Endodermal cell (in vitro differentiated cells): ENCODE data around the gene HIBADH. TPM values are rescaled to one million over a fixed set of nuclear protein-coding genes. Genes with fewer than 3 reads are reported as not detected.

Experiments used
- DNase-seq: peaks from one replicate; pipeline ENCODE4 v3.0.0-alpha.2; 2017
- H3K27ac ChIP-seq: 2 replicates; pipeline ENCODE4 v1.5.1; 2013; ENCODE audit warnings: mild to moderate bottlenecking, low read depth, low read length, moderate library complexity
- H3K27me3 ChIP-seq: 2 replicates; pipeline ENCODE4 v1.6.1; 2013; ENCODE audit warnings: mild to moderate bottlenecking, low read length, moderate library complexity; ENCODE audit not compliant: insufficient read depth, control insufficient read depth, poor library complexity, severe bottlenecking
- H3K36me3 ChIP-seq: 2 replicates; pipeline ENCODE4 v1.7.0; 2013; ENCODE audit warnings: mild to moderate bottlenecking, low read length, moderate library complexity; ENCODE audit not compliant: control insufficient read depth, insufficient read depth
- H3K4me1 ChIP-seq: one replicate; pipeline ENCODE4 v1.7.0; 2013; ENCODE audit warnings: low read length; ENCODE audit not compliant: control insufficient read depth, insufficient read depth
- H3K4me3 ChIP-seq: 2 replicates; pipeline ENCODE4 v1.5.1; 2013; ENCODE audit warnings: mild to moderate bottlenecking, low read length, moderate library complexity
- H3K9ac ChIP-seq: 2 replicates; pipeline ENCODE4 v1.6.1; 2013; ENCODE audit warnings: mild to moderate bottlenecking, low read length, moderate library complexity; ENCODE audit not compliant: poor library complexity, severe bottlenecking; ENCODE audit errors: extremely low read depth
- H3K9me3 ChIP-seq: 2 replicates; pipeline ENCODE4 v1.6.1; 2013; ENCODE audit warnings: mild to moderate bottlenecking, low read length, moderate library complexity; ENCODE audit not compliant: control insufficient read depth
- H3K27ac Mint-ChIP-seq: 2 replicates; pipeline ENCODE4 v1.8.0; 2020; ENCODE audit warnings: mixed read lengths
- H3K27me3 Mint-ChIP-seq: 2 replicates; pipeline ENCODE4 v1.8.0; 2021; ENCODE audit warnings: mild to moderate bottlenecking, mixed read lengths; ENCODE audit not compliant: insufficient read depth
- H3K36me3 Mint-ChIP-seq: 2 replicates; pipeline ENCODE4 v1.8.0; 2020; ENCODE audit warnings: low read depth, mixed read lengths
- H3K4me1 Mint-ChIP-seq: 2 replicates; pipeline ENCODE4 v1.8.0; 2020; ENCODE audit warnings: mixed read lengths
- H3K4me3 Mint-ChIP-seq: 2 replicates; pipeline ENCODE4 v1.8.0; 2020; ENCODE audit warnings: mild to moderate bottlenecking, moderate library complexity, mixed read lengths
- H3K9me3 Mint-ChIP-seq: 2 replicates; pipeline ENCODE4 v1.8.0; 2020; ENCODE audit warnings: mild to moderate bottlenecking, mixed read lengths
- WGBS, 2 experiments: methylation state at CpG; one replicate each; pipeline versions ENCODE4 v1.1.5 to v1.1.7; 2013; ENCODE audit warnings: missing lambda C conversion rate in 2 of 2, mixed read lengths in 1 of 2; ENCODE audit not compliant: insufficient coverage in 1 of 2, insufficient read length in 1 of 2; 5-methylcytosine and 5-hydroxymethylcytosine counted together
- total RNA-seq, 2 donors: library from RNA; stranded (reverse); fragmentation: NEBNext Ultra II Directional in 1 of 2; extraction: Animal tissue kit (Norgen Biotek cat#: 25700) in 1 of 2; gene quantifications; 2 replicates in 1 of 2; 3 replicates in 1 of 2; pipeline ENCODE4 v1.2.1, GENCODE V29; 2021
- TF ChIP-seq, protein P1 (sequence below): fragments of 200-600 bp; sonication (generic); conservative IDR thresholded peaks from 2 replicates; pipeline ENCODE4 v1.5.0; 2021; ENCODE audit warnings: antibody characterized with exemption, mild to moderate bottlenecking

HIBADH gene
- total RNA-seq, 2 donors from 2014 or later, result 48.3 to 78.1 TPM

DNA sequence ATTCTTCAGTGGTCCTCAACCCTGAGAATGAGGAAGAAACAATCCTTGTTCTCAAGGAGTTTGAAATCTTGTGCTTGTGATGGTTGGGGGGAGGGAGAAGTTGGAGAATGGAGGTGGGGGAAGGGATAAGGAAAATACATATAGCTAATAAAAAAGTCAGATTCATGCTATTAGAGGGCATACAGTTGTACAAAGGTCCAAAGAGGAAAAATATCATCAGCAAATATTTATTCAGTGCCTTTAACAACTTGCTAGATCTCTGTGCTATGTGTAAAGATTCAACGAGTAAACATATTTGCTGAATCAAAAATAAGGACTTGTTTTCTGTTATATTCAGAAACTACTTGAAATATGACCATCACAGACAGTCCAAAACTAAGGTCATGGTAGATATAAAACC, 114.4 kb downstream of the HIBADH start:
- Mint-ChIP-seq H3K9me3 (no peaks in the 10 kb centered on the region), H3K27ac (no peak overlapping the region), H3K4me3 (no peak overlapping the region), H3K4me1 (peaks cover 46% of the 10 kb centered on the region), H3K36me3 (no peaks in the 10 kb centered on the region), H3K27me3 (no peaks in the 10 kb centered on the region)
- H3K9ac ChIP-seq, result no peak overlapping the region
- H3K27me3 ChIP-seq, result no peaks in the 10 kb centered on the region
- WGBS, 2 experiments, result 80% methylated on average over 1 of the region's 1 CpG; no CpG with 5 or more reads in 1 of the 2 experiments
- H3K27ac ChIP-seq, result no peak overlapping the region
- peaks cover 6% of the 10 kb centered on the region for H3K4me1 ChIP-seq
- H3K4me3 ChIP-seq, result no peak overlapping the region
- H3K36me3 ChIP-seq, result no peaks in the 10 kb centered on the region
- TF ChIP-seq, protein P1, sequence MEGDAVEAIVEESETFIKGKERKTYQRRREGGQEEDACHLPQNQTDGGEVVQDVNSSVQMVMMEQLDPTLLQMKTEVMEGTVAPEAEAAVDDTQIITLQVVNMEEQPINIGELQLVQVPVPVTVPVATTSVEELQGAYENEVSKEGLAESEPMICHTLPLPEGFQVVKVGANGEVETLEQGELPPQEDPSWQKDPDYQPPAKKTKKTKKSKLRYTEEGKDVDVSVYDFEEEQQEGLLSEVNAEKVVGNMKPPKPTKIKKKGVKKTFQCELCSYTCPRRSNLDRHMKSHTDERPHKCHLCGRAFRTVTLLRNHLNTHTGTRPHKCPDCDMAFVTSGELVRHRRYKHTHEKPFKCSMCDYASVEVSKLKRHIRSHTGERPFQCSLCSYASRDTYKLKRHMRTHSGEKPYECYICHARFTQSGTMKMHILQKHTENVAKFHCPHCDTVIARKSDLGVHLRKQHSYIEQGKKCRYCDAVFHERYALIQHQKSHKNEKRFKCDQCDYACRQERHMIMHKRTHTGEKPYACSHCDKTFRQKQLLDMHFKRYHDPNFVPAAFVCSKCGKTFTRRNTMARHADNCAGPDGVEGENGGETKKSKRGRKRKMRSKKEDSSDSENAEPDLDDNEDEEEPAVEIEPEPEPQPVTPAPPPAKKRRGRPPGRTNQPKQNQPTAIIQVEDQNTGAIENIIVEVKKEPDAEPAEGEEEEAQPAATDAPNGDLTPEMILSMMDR, result no peak
- H3K9me3 ChIP-seq, result no peaks in the 10 kb centered on the region
- no peak for DNase-seq

DNA sequence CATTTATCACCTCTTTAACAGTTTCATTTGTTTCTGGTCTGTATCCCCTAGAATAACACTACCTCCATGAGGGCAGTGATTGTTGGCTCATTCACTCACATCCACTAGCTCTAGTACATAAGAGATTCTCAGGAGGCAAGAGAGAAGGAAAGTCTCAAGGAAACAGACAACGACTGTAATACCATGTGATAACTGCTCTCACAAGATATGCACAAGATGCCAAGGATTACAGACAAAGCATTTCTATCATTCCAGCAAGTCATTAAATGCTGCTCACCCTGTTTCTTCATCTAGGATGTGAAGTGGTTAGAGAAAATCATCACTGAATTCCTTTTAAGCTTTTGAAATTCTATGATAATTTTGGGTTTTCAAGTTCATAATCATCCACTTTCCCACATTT, 115.3 kb downstream of the HIBADH start:
- H3K27me3 ChIP-seq, result no peaks in the 10 kb centered on the region
- TF ChIP-seq, protein P1, result no peak
- no peaks in the 10 kb centered on the region for H3K9me3 ChIP-seq
- H3K4me1 ChIP-seq, result peaks cover 6% of the 10 kb centered on the region
- H3K27ac ChIP-seq, result no peak overlapping the region
- no peak overlapping the region for H3K4me3 ChIP-seq
- H3K27ac Mint-ChIP-seq, result no peak overlapping the region
- no peak overlapping the region for H3K9ac ChIP-seq
- WGBS, 2 experiments, result 29% methylated on average over 1 of the region's 1 CpG; no CpG with 5 or more reads in 1 of the 2 experiments
- peak; percentile 49 for DNase-seq
- H3K36me3 Mint-ChIP-seq, result peaks cover 8% of the 10 kb centered on the region
- no peaks in the 10 kb centered on the region for H3K9me3 Mint-ChIP-seq
- peaks cover under 1% of the 10 kb centered on the region for H3K36me3 ChIP-seq
- peaks cover 41% of the 10 kb centered on the region for H3K4me1 Mint-ChIP-seq
- H3K4me3 Mint-ChIP-seq, result no peak overlapping the region
- H3K27me3 Mint-ChIP-seq, result no peaks in the 10 kb centered on the region

DNA sequence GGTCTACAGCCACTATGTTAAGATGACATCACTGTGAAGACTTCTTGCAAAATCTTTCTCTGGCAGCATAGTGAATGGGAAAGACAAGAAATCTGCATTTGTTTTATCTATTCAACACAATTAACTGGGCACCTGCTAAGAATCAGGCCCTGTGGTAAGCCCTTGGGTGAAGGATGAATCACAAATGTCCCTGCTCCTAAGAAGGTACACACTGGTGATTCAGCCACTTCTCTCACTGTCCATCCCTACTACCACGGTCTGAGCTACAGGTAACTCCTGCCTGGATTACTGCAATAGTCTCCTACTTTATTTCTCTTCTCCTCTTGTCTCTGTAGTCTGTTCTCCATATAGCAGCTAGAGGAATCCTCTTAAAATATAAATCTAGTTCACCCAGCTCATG, 116.1 kb downstream of the HIBADH start:
- H3K4me3 Mint-ChIP-seq, result no peak overlapping the region
- H3K27me3 Mint-ChIP-seq, result no peaks in the 10 kb centered on the region
- Histone ChIP-seq H3K9ac (no peak overlapping the region), H3K27ac (no peak overlapping the region), H3K36me3 (peaks cover 4% of the 10 kb centered on the region), H3K9me3 (no peaks in the 10 kb centered on the region), H3K4me3 (no peak overlapping the region), H3K4me1 (peaks cover 3% of the 10 kb centered on the region), H3K27me3 (no peaks in the 10 kb centered on the region)
- H3K27ac Mint-ChIP-seq, result no peak overlapping the region
- TF ChIP-seq, protein P1, result no peak
- peaks cover 33% of the 10 kb centered on the region for H3K4me1 Mint-ChIP-seq
- DNase-seq, result no peak
- 67 to 77% methylated on average over 1 of the region's 1 CpG for WGBS, 2 experiments
- H3K9me3 Mint-ChIP-seq, result no peaks in the 10 kb centered on the region
- peaks cover 13% of the 10 kb centered on the region for H3K36me3 Mint-ChIP-seq
